ENCODE data around the gene CEP20.

DNA sequence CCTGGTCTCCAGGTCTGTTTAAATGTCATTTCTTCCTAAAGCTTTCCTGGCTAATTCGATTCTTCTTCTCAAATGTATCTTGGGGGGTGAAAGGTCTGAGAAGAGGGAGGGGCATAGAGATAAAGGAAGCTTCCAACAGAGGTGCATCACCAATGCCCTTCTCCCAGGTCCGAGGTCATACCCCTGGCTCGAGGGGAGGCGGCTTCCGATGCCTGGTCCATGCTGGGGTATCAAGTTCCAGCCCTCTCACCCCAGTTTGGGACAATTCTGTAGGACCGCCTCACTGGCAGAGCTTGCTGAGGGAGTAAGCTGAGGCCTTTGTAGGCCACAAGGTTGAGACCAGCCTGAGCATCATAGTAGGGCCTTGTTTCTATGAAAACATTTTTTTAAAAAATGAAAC is 10.3 kb upstream of the CEP20 start:
- TF ChIP-seq, protein P1, sequence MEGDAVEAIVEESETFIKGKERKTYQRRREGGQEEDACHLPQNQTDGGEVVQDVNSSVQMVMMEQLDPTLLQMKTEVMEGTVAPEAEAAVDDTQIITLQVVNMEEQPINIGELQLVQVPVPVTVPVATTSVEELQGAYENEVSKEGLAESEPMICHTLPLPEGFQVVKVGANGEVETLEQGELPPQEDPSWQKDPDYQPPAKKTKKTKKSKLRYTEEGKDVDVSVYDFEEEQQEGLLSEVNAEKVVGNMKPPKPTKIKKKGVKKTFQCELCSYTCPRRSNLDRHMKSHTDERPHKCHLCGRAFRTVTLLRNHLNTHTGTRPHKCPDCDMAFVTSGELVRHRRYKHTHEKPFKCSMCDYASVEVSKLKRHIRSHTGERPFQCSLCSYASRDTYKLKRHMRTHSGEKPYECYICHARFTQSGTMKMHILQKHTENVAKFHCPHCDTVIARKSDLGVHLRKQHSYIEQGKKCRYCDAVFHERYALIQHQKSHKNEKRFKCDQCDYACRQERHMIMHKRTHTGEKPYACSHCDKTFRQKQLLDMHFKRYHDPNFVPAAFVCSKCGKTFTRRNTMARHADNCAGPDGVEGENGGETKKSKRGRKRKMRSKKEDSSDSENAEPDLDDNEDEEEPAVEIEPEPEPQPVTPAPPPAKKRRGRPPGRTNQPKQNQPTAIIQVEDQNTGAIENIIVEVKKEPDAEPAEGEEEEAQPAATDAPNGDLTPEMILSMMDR (conservative IDR thresholded peaks at IDR 0.05; ENCODE audit: low read length): no peak
- no peak for TF ChIP-seq EZH2phosphoT487 (IDR thresholded peaks at IDR 0.05; ENCODE audit: borderline replicate concordance)

Data from Loucy (cell line).